Measurements from ENCODE around the gene ZNF12.
A peak's percentile ranks its signal among the peaks of the same experiment; 100 is the strongest.

The ZNF12 gene

GRCh38 chr7:6643915-6644625 is 62.7 kb downstream of the ZNF12 start:
- H3K4me3 ChIP-seq (ENCODE audit: low read depth, low read length): no peak overlapping the region
- H3K36me3 ChIP-seq: peaks cover 94% of the 10 kb centered on the region
- H3K27ac ChIP-seq: no peak overlapping the region
- no peak for DNase-seq
- no peaks in the 10 kb centered on the region for H3K27me3 ChIP-seq (ENCODE audit: insufficient read depth, low read depth, severe bottlenecking)
- TF ChIP-seq CTCF (IDR thresholded peaks at IDR 0.05; ENCODE audit: low read depth, low read length): no peak
- H3K9me3 ChIP-seq (ENCODE audit: severe bottlenecking): no peaks in the 10 kb centered on the region

- Histone ChIP-seq H3K4me3 (ENCODE audit: low read depth, low read length) (no peak overlapping the region), H3K36me3 (peaks cover 92% of the 10 kb centered on the region), H3K27me3 (ENCODE audit: insufficient read depth, low read depth, severe bottlenecking) (no peaks in the 10 kb centered on the region), H3K27ac (no peak overlapping the region), H3K9me3 (ENCODE audit: severe bottlenecking) (no peaks in the 10 kb centered on the region)
- no peak for DNase-seq
- no peak for TF ChIP-seq CTCF (IDR thresholded peaks at IDR 0.05; ENCODE audit: low read depth, low read length)
Observed at GRCh38 chr7:6642861-6643640, 63.7 kb downstream of the ZNF12 start.

GRCh38 chr7:6642239-6642839 is 64.4 kb downstream of the ZNF12 start:
- peaks cover 85% of the 10 kb centered on the region for H3K36me3 ChIP-seq

GRCh38 chr7:6641305-6642035 is 65.3 kb downstream of the ZNF12 start:
- H3K27ac ChIP-seq: no peak overlapping the region
- no peaks in the 10 kb centered on the region for H3K9me3 ChIP-seq (ENCODE audit: severe bottlenecking)
- peaks cover 79% of the 10 kb centered on the region for H3K36me3 ChIP-seq
- H3K27me3 ChIP-seq (ENCODE audit: insufficient read depth, low read depth, severe bottlenecking): no peaks in the 10 kb centered on the region
- no peak for DNase-seq
- no peak overlapping the region for H3K4me3 ChIP-seq (ENCODE audit: low read depth, low read length)
- TF ChIP-seq CTCF (IDR thresholded peaks at IDR 0.05; ENCODE audit: low read depth, low read length): no peak

More at GRCh38 chr7:6642239-6642839, 64.4 kb downstream of the ZNF12 start:
- Histone ChIP-seq H3K27me3 (ENCODE audit: insufficient read depth, low read depth, severe bottlenecking) (no peaks in the 10 kb centered on the region), H3K9me3 (ENCODE audit: severe bottlenecking) (no peaks in the 10 kb centered on the region), H3K4me3 (ENCODE audit: low read depth, low read length) (no peak overlapping the region), H3K27ac (no peak overlapping the region)
- no peak for TF ChIP-seq CTCF (IDR thresholded peaks at IDR 0.05; ENCODE audit: low read depth, low read length)
- DNase-seq: no peak

GRCh38 chr7:6640246-6640721 is 66.5 kb downstream of the ZNF12 start:
- no peaks in the 10 kb centered on the region for H3K27me3 ChIP-seq (ENCODE audit: insufficient read depth, low read depth, severe bottlenecking)
- H3K36me3 ChIP-seq: peaks cover 68% of the 10 kb centered on the region
- DNase-seq: peak; percentile 68
- H3K9me3 ChIP-seq (ENCODE audit: severe bottlenecking): no peaks in the 10 kb centered on the region
- H3K27ac ChIP-seq: no peak overlapping the region; the same call in 1 of the 2 replicates
- TF ChIP-seq CTCF (IDR thresholded peaks at IDR 0.05; ENCODE audit: low read depth, low read length): no peak
- H3K4me3 ChIP-seq (ENCODE audit: low read depth, low read length): no peak overlapping the region

Measured in WERI-Rb-1 (cell line).